HEK293 (cell line): ENCODE results near the gene SLITRK3.

Experiments
- CTCF ChIA-PET: fragments of 350-600 bp; formaldehyde crosslinking; extraction: SDS; loops from one replicate; lab custom pipeline; 2021; ENCODE audit warnings: antibody characterized with exemption; lab: Yijun Ruan, JAX
- POLR2A ChIA-PET: fragments of 300-600 bp; formaldehyde crosslinking; extraction: SDS; loops from one replicate; lab custom pipeline; 2020; ENCODE audit warnings: antibody characterized with exemption, inconsistent platforms; lab: Yijun Ruan, JAX
- H3K27ac ChIP-seq: fragments of 200-500 bp; sonication (Bioruptor generic); 2 replicates; pipeline ENCODE4 v1.5.1; 2014; ENCODE audit warnings: low read depth, low read length, control low read depth, inconsistent platforms; ENCODE audit errors: extremely low read depth
- H3K36me3 ChIP-seq, 2 experiments: fragments of 200-500 bp in 1 of 2; sonication (Bioruptor generic) in 1 of 2; 1 replicate in 1 of 2; 2 replicates in 1 of 2; pipeline ENCODE4 v1.5.1; 2014 to 2017; ENCODE audit warnings: inconsistent platforms in 2 of 2, low read length in 2 of 2; ENCODE audit not compliant: control insufficient read depth in 2 of 2, insufficient read depth in 1 of 2
- H3K4me1 ChIP-seq: fragments of 200-500 bp; sonication (Bioruptor generic); 2 replicates; pipeline ENCODE4 v1.5.1; 2014; ENCODE audit warnings: mild to moderate bottlenecking, low read length, inconsistent platforms; ENCODE audit not compliant: control insufficient read depth, insufficient read depth
- H3K4me3 ChIP-seq: 2 replicates; pipeline ENCODE4 v1.5.1; 2011; ENCODE audit warnings: low read depth, mild to moderate bottlenecking, control low read depth, low read length, moderate library complexity
- H3K9me3 ChIP-seq: fragments of 200-500 bp; sonication (Bioruptor generic); 2 replicates; pipeline ENCODE4 v1.5.1; 2014; ENCODE audit warnings: low read depth, low read length, inconsistent platforms; ENCODE audit not compliant: control insufficient read depth, insufficient read depth
- CTCF ChIP-seq: fragments of 450-650 bp; formaldehyde crosslinking; IDR thresholded peaks from 2 replicates; pipeline ENCODE4 v1.5.1; 2016; ENCODE audit warnings: missing biosample characterization, missing genetic modification characterization
- EGR2 ChIP-seq: fragments of 450-650 bp; formaldehyde crosslinking; IDR thresholded peaks from 2 replicates; pipeline ENCODE4 v1.5.1; 2016; ENCODE audit warnings: low read depth, missing biosample characterization, missing genetic modification characterization
- ELK4 ChIP-seq: IDR thresholded peaks from 2 replicates; pipeline ENCODE4 v1.6.1; 2011; ENCODE audit warnings: mild to moderate bottlenecking, low read depth, low read length, borderline replicate concordance
- SALL2 ChIP-seq: fragments of 450-650 bp; formaldehyde crosslinking; IDR thresholded peaks from 2 replicates; pipeline ENCODE4 v1.5.0; 2017; ENCODE audit warnings: missing biosample characterization, mild to moderate bottlenecking, missing genetic modification characterization, borderline replicate concordance
- SCRT2 ChIP-seq: fragments of 450-650 bp; formaldehyde crosslinking; IDR thresholded peaks from 2 replicates; pipeline ENCODE4 v1.5.1; 2016; ENCODE audit warnings: missing biosample characterization, missing genetic modification characterization
- SETDB1 ChIP-seq: IDR thresholded peaks from one replicate; pipeline ENCODE4 v1.6.1; 2017; ENCODE audit warnings: mild to moderate bottlenecking, low read length, moderate library complexity, mixed read lengths; ENCODE audit not compliant: insufficient read length
- SP7 ChIP-seq: fragments of 450-650 bp; formaldehyde crosslinking; IDR thresholded peaks from 2 replicates; pipeline ENCODE4 v1.5.1; 2016; ENCODE audit warnings: missing biosample characterization, missing genetic modification characterization
- ZBTB17 ChIP-seq: fragments of 450-650 bp; formaldehyde crosslinking; IDR thresholded peaks from 2 replicates; pipeline ENCODE4 v1.5.1; 2016; ENCODE audit warnings: missing biosample characterization, missing genetic modification characterization
- ZBTB6 ChIP-seq: fragments of 450-650 bp; formaldehyde crosslinking; IDR thresholded peaks from 2 replicates; pipeline ENCODE4 v1.5.1; 2017; ENCODE audit warnings: missing biosample characterization, missing genetic modification characterization
- ZFHX2 ChIP-seq: fragments of 450-650 bp; formaldehyde crosslinking; conservative IDR thresholded peaks from 2 replicates; pipeline ENCODE4 v1.5.1; 2016; ENCODE audit warnings: missing biosample characterization, missing genetic modification characterization
- ZFP41 ChIP-seq: fragments of 450-650 bp; formaldehyde crosslinking; IDR thresholded peaks from 2 replicates; pipeline ENCODE4 v1.5.1; 2016; ENCODE audit warnings: missing biosample characterization, missing genetic modification characterization, borderline replicate concordance
- ZNF223 ChIP-seq: fragments of 450-650 bp; formaldehyde crosslinking; IDR thresholded peaks from 2 replicates; pipeline ENCODE4 v1.5.1; 2016; ENCODE audit warnings: missing biosample characterization, missing genetic modification characterization
- ZNF23 ChIP-seq: fragments of 450-650 bp; formaldehyde crosslinking; IDR thresholded peaks from 2 replicates; pipeline ENCODE4 v1.5.1; 2016; ENCODE audit warnings: missing biosample characterization, missing genetic modification characterization, borderline replicate concordance
- ZNF366 ChIP-seq: fragments of 450-650 bp; formaldehyde crosslinking; conservative IDR thresholded peaks from 2 replicates; pipeline ENCODE4 v1.5.1; 2016; ENCODE audit warnings: missing biosample characterization, missing genetic modification characterization
- ZNF398 ChIP-seq: fragments of 450-650 bp; formaldehyde crosslinking; IDR thresholded peaks from 2 replicates; pipeline ENCODE4 v1.5.1; 2017; ENCODE audit warnings: missing biosample characterization, missing genetic modification characterization
- ZNF488 ChIP-seq: fragments of 450-650 bp; formaldehyde crosslinking; IDR thresholded peaks from 2 replicates; pipeline ENCODE4 v1.5.1; 2016; ENCODE audit warnings: missing biosample characterization, missing genetic modification characterization
- ZNF501 ChIP-seq: fragments of 450-650 bp; formaldehyde crosslinking; IDR thresholded peaks from 2 replicates; pipeline ENCODE4 v1.5.1; 2016; ENCODE audit warnings: missing biosample characterization, missing genetic modification characterization
- ZNF518A ChIP-seq: fragments of 450-650 bp; formaldehyde crosslinking; conservative IDR thresholded peaks from 2 replicates; pipeline ENCODE4 v1.5.1; 2016; ENCODE audit warnings: low read depth, missing biosample characterization, missing genetic modification characterization
- ZNF544 ChIP-seq: fragments of 450-650 bp; formaldehyde crosslinking; IDR thresholded peaks from 2 replicates; pipeline ENCODE4 v1.5.0; 2017; ENCODE audit warnings: missing biosample characterization, missing genetic modification characterization
- ZNF555 ChIP-seq: fragments of 450-650 bp; formaldehyde crosslinking; conservative IDR thresholded peaks from 2 replicates; pipeline ENCODE4 v1.5.1; 2017; ENCODE audit warnings: missing biosample characterization, mild to moderate bottlenecking, missing genetic modification characterization, inconsistent platforms
- ZNF558 ChIP-seq: fragments of 450-650 bp; formaldehyde crosslinking; IDR thresholded peaks from 2 replicates; pipeline ENCODE4 v1.5.1; 2016; ENCODE audit warnings: missing biosample characterization, missing genetic modification characterization
- ZNF560 ChIP-seq: fragments of 450-650 bp; formaldehyde crosslinking; IDR thresholded peaks from 2 replicates; pipeline ENCODE4 v1.5.1; 2017; ENCODE audit warnings: missing biosample characterization, missing genetic modification characterization, borderline replicate concordance
- ZNF561 ChIP-seq: fragments of 450-650 bp; IDR thresholded peaks from 2 replicates; pipeline ENCODE4 v1.5.1; 2018; ENCODE audit warnings: missing biosample characterization, missing genetic modification characterization, borderline replicate concordance
- ZNF600 ChIP-seq: fragments of 450-650 bp; formaldehyde crosslinking; IDR thresholded peaks from 2 replicates; pipeline ENCODE4 v1.5.1; 2016; ENCODE audit warnings: missing biosample characterization, missing genetic modification characterization
- ZNF621 ChIP-seq: fragments of 450-650 bp; formaldehyde crosslinking; IDR thresholded peaks from 2 replicates; pipeline ENCODE4 v1.5.1; 2017; ENCODE audit warnings: missing biosample characterization, missing genetic modification characterization
- ZNF747 ChIP-seq: fragments of 450-650 bp; formaldehyde crosslinking; IDR thresholded peaks from 2 replicates; pipeline ENCODE4 v1.5.1; 2016; ENCODE audit warnings: missing biosample characterization, missing genetic modification characterization

The SLITRK3 gene

GRCh38 chr3:165195640-165196576 lies at the start of gene SLITRK3:
Gene SLITRK3 (minus strand): TSS chr3:165196384. CDS start chr3:165190830, 5,554 bp downstream.
- Histone ChIP-seq H3K9me3 (no peaks in the 10 kb centered on the region), H3K36me3 (no peaks in the 10 kb centered on the region), H3K27ac (no peak within 1 kb of the TSS), H3K4me1 (no peaks in the 10 kb centered on the region), H3K4me3 (peak within 1 kb of the TSS; percentile 60)
- POLR2A ChIA-PET, result no interaction called here
- CTCF ChIA-PET, result no interaction called here
- TF ChIP-seq SALL2 (tag by site-specific recombination) (no peak), ELK4 (no peak), EGR2 (tag by site-specific recombination) (peak; percentile 81), ZNF398 (tag by site-specific recombination) (peak; percentile 46; the same call in 1 of the 2 replicates), SCRT2 (no peak), ZNF518A (tag by site-specific recombination) (no peak), ZNF223 (tag by site-specific recombination) (no peak), ZNF561 (tag by site-specific recombination) (no peak), SETDB1 (no peak), ZNF501 (tag by site-specific recombination) (no peak), ZFHX2 (tag by site-specific recombination) (peak; percentile 85), ZNF366 (no peak), ZBTB6 (tag by site-specific recombination) (no peak), ZNF747 (tag by site-specific recombination) (no peak), ZNF558 (tag by site-specific recombination) (no peak), ZNF600 (tag by site-specific recombination) (no peak), ZNF23 (tag by site-specific recombination) (no peak), ZNF621 (tag by site-specific recombination) (no peak), ZBTB17 (peak; percentile 77), ZNF560 (tag by site-specific recombination) (no peak), ZNF544 (tag by site-specific recombination) (no peak), ZFP41 (tag by site-specific recombination) (no peak), CTCF (no peak), ZNF488 (no peak), SP7 (tag by site-specific recombination) (no peak), ZNF555 (tag by site-specific recombination) (no peak)
